GM12878 (cell line): Measurements from ENCODE around the gene PLEKHA7. TPM values are rescaled to one million over a fixed set of nuclear protein-coding genes. Genes with fewer than 3 reads are reported as not detected.

Experiments
- ATAC-seq: fragments of 200-7000 bp; cut with Tn5 transposase; 3 replicates; pipeline ENCODE4 v1.9.1; 2020; ENCODE audit warnings: mild to moderate bottlenecking, moderate library complexity
- BruUV-seq: library from RNA; stranded (reverse); fragments of 400-500 nt; replicated peaks from 2 replicates; lab custom pipeline; 2021; lab: Mats Ljungman, UMichigan
- CTCF ChIA-PET: fragments of 300-600 bp; sonication (Branson Sonifier 250); formaldehyde crosslinking; extraction: SDS; loops from one replicate; lab custom pipeline; 2021; ENCODE audit warnings: inconsistent platforms; lab: Yijun Ruan, JAX
- POLR2A ChIA-PET: fragments of 350-600 bp; formaldehyde crosslinking; extraction: SDS; loops from one replicate; lab custom pipeline; 2021; ENCODE audit warnings: inconsistent platforms; lab: Charles Lee
- RAD21 ChIA-PET: fragments of 300-600 bp; sonication (Branson Sonifier 250); formaldehyde crosslinking; loops from one replicate; lab custom pipeline; 2023; ENCODE audit warnings: antibody characterized with exemption; ENCODE audit not compliant: unreplicated experiment; lab: Charles Lee
- SMC1A ChIA-PET: fragments of 300-600 bp; sonication (Branson Sonifier 250); formaldehyde crosslinking; loops from one replicate; lab custom pipeline; 2023; ENCODE audit not compliant: unreplicated experiment, uncharacterized antibody; lab: Charles Lee
- DNase-seq: peaks from one replicate; pipeline ENCODE4 v3.0.0-alpha.2; 2011; ENCODE audit warnings: low read depth, low spot score
- FAIRE-seq: peaks from 3 replicates; lab custom pipeline; 2011; peaks lifted over from hg19 to GRCh38; lab: Jason Lieb, UNC
- H2AFZ ChIP-seq: 2 replicates; pipeline ENCODE4 v1.6.0; 2011; ENCODE audit warnings: low read depth, low read length, control low read depth; ENCODE audit not compliant: control insufficient read depth
- H3K27ac ChIP-seq: 2 replicates; pipeline ENCODE4 v1.5.1; 2011; ENCODE audit warnings: control low read depth; ENCODE audit not compliant: control insufficient read depth, insufficient read depth
- H3K27me3 ChIP-seq, 2 experiments: replicated peaks in 1 of 2; 2 replicates each; pipeline versions ENCODE4 v1.6.0 to v1.6.1; 2011; ENCODE audit warnings: low read length in 1 of 2; ENCODE audit not compliant: control insufficient read depth in 2 of 2, insufficient read depth in 2 of 2
- H3K36me3 ChIP-seq, 2 experiments: 2 replicates each; pipeline ENCODE4 v1.5.1; 2011; ENCODE audit warnings: low read length in 1 of 2; ENCODE audit not compliant: control insufficient read depth in 2 of 2, insufficient read depth in 2 of 2
- H3K4me1 ChIP-seq: 2 replicates; pipeline ENCODE4 v1.6.1; 2011; ENCODE audit warnings: mild to moderate bottlenecking, low read length, moderate library complexity, mixed read lengths; ENCODE audit not compliant: control insufficient read depth, insufficient read depth
- H3K4me2 ChIP-seq: 2 replicates; pipeline ENCODE4 v1.6.0; 2011; ENCODE audit warnings: control low read depth; ENCODE audit not compliant: control insufficient read depth, insufficient read depth
- H3K4me3 ChIP-seq: fragments of 200-600 bp; sonication (generic); 2 replicates; pipeline ENCODE4 v1.5.1; 2016
- H3K79me2 ChIP-seq: 2 replicates; pipeline ENCODE4 v1.6.0; 2011; ENCODE audit warnings: low read length; ENCODE audit not compliant: control insufficient read depth, insufficient read depth
- H3K9ac ChIP-seq: 2 replicates; pipeline ENCODE4 v1.8.0; 2011; ENCODE audit warnings: low read length, control low read depth, mixed read lengths; ENCODE audit not compliant: control insufficient read depth, insufficient read depth
- H3K9me3 ChIP-seq: replicated peaks from 3 replicates; pipeline ENCODE4 v1.5.1; 2011; ENCODE audit warnings: mild to moderate bottlenecking, low read length; ENCODE audit not compliant: control insufficient read depth, insufficient read depth
- H4K20me1 ChIP-seq: 2 replicates; pipeline ENCODE4 v1.6.0; 2011; ENCODE audit not compliant: control insufficient read depth, insufficient read depth
- WGBS: methylation state at CpG from one replicate; pipeline ENCODE4 v1.1.6; 2016; ENCODE audit warnings: low lambda C conversion rate; ENCODE audit not compliant: insufficient replicate concordance, insufficient coverage; ENCODE audit errors: missing lambda C conversion rate; 5-methylcytosine and 5-hydroxymethylcytosine counted together
- in situ Hi-C: fragments of 300-500 bp; cut with MboI; formaldehyde crosslinking; loops from 9 replicates; pipeline ENCODE4 v1.14.3; 2018; ENCODE audit warnings: mixed read lengths
- intact Hi-C: fragments of 100-400 bp; cut with micrococcal nuclease; formaldehyde crosslinking; loops from one replicate; pipeline ENCODE4 v1.14.2; 2022; ENCODE audit not compliant: unreplicated experiment
- polyA plus RNA-seq, 11 experiments: library from polyadenylated mRNA; depleted of rRNA in 4 of 11; unstranded in 6 of 11; stranded (reverse) in 5 of 11; fragments of >200 nt; fragmentation: Nextera tagmentation in 4 of 11; fragmentation: Illumina TruSeq in 1 of 11; extraction: Ambion mirVana in 4 of 11; extraction: Trizol in 1 of 11; gene quantifications; 1 replicate in 1 of 11; 2 replicates in 10 of 11; pipeline versions ENCODE4 v1.2.1 to v1.2.3, GENCODE V29; 2011 to 2016; ENCODE audit warnings: inconsistent platforms in 2 of 11, missing spikeins in 2 of 11, low read depth in 1 of 11
- total RNA-seq, 4 experiments: library from RNA; depleted of rRNA in 3 of 4; stranded (reverse); fragments of >200 nt in 3 of 4; fragmentation: Illumina TruSeq in 1 of 4; extraction: Trizol in 1 of 4; gene quantifications; 2 replicates each; pipeline versions ENCODE4 v1.2.1 to v1.2.3, GENCODE V29; 2013 to 2021
- TF ChIP-seq, protein P1 (sequence below): fragments of 450-650 bp; formaldehyde crosslinking; IDR thresholded peaks from 2 replicates; pipeline ENCODE4 v1.5.0; 2022; ENCODE audit warnings: mild to moderate bottlenecking, missing genetic modification characterization

The PLEKHA7 gene
- total and polyA plus RNA-seq, 10 of the 15 experiments (the other 5 are each of a cell fraction or from before 2014, with no cell fraction given), result 0.45 to 5.3 (median 2.1) TPM

DNA sequence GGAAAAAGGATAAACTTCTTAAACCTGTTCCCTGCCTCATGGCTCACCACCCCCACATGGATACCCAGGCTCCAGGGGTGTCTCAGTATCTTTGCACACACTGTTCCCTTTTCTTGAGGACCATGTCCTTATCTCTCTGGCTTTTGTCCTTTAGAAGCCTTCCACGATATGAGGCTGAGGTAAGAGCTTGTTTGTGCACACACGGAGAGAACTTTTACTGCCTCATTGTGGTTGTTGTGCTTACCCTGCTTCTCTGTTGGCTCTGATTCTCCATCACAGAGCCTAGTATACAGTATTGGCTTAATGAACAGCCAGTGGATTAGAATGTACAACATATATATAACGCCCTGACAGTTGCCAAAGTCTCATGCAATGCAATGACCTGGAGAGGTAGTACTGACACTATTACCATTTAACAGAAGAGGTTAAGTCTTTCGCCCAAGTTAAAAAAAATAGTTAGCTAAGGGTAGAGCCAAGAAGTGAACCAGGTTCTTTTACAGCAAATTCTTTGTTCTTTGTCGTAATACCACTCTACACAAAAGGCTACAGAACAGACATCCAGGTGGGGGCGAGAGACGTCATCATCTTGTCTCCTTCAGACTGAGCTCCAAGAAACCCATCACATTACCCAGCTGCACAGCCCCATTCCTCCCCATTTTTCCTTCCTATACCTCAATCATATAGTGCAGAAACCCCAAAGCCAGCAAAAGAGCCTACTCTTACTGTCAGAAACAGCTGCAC, 117.3 kb downstream of the PLEKHA7 start:
- TF ChIP-seq, protein P1, sequence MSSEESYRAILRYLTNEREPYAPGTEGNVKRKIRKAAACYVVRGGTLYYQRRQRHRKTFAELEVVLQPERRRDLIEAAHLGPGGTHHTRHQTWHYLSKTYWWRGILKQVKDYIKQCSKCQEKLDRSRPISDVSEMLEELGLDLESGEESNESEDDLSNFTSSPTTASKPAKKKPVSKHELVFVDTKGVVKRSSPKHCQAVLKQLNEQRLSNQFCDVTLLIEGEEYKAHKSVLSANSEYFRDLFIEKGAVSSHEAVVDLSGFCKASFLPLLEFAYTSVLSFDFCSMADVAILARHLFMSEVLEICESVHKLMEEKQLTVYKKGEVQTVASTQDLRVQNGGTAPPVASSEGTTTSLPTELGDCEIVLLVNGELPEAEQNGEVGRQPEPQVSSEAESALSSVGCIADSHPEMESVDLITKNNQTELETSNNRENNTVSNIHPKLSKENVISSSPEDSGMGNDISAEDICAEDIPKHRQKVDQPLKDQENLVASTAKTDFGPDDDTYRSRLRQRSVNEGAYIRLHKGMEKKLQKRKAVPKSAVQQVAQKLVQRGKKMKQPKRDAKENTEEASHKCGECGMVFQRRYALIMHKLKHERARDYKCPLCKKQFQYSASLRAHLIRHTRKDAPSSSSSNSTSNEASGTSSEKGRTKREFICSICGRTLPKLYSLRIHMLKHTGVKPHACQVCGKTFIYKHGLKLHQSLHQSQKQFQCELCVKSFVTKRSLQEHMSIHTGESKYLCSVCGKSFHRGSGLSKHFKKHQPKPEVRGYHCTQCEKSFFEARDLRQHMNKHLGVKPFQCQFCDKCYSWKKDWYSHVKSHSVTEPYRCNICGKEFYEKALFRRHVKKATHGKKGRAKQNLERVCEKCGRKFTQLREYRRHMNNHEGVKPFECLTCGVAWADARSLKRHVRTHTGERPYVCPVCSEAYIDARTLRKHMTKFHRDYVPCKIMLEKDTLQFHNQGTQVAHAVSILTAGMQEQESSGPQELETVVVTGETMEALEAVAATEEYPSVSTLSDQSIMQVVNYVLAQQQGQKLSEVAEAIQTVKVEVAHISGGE (CRISPR knock-in tag), result no peak

More for the DNA sequence above, 117.3 kb downstream of the PLEKHA7 start:
- no peak overlapping the region for H3K27ac ChIP-seq
- ChIA-PET RAD21 (interaction anchor here (1.0 kb wide), 1 partner anchor 40 kb away, joined by 3 read pairs; no protein-coding TSS in a partner anchor), POLR2A (no interaction called here), SMC1A (interaction anchor here (0.7 to 1.3 kb wide), 2 partner anchors 15 to 22 kb away, joined by 3 to 4 read pairs; no protein-coding TSS in a partner anchor), CTCF (interaction anchor here (1.2 to 3.2 kb wide), 2 partner anchors 16 to 77 kb away, joined by 4 to 10 read pairs; no protein-coding TSS in a partner anchor)
- no peaks in the 10 kb centered on the region; the same call in 2 of the 3 replicates for H3K9me3 ChIP-seq
- 72% methylated on average over 7 of the region's 7 CpGs for WGBS
- no peak overlapping the region for H2AFZ ChIP-seq
- DNase-seq (no peak), FAIRE-seq (no peak), ATAC-seq (no peak)
- H4K20me1 ChIP-seq, result no peaks in the 10 kb centered on the region
- no peaks in the 10 kb centered on the region for H3K36me3 ChIP-seq
- no peak overlapping the region for H3K9ac ChIP-seq
- H3K27me3 ChIP-seq, result no peaks in the 10 kb centered on the region
- H3K4me2 ChIP-seq, result no peak overlapping the region
- peaks cover 7% of the 10 kb centered on the region for H3K4me1 ChIP-seq
- in situ Hi-C loops, result no loop called here
- no TSS peak for BruUV-seq
- no peaks in the 10 kb centered on the region for H3K79me2 ChIP-seq
- intact Hi-C loops, result no loop called here
- no peak overlapping the region for H3K4me3 ChIP-seq
